Activated T-helper 17 cell treated with anti-CD3 and anti-CD28 coated beads, Interleukin-2, amount 50 U/mL, for 72 hours (primary cell): Measurements from ENCODE around the gene EI24. TPM values are rescaled to one million over a fixed set of nuclear protein-coding genes. Genes with fewer than 3 reads are reported as not detected.

Experiments used
- ATAC-seq: fragments of 150-1000 bp; cut with Tn5 transposase; replicated peaks from 2 replicates; pipeline ENCODE4 v1.10.0; 2021; ENCODE audit warnings: mild to moderate bottlenecking, moderate library complexity
- H3K27ac Mint-ChIP-seq: one replicate; pipeline ENCODE4 v1.8.0; 2022; ENCODE audit warnings: mixed read lengths
- H3K27me3 Mint-ChIP-seq: one replicate; pipeline ENCODE4 v1.8.0; 2022; ENCODE audit warnings: mixed read lengths
- H3K36me3 Mint-ChIP-seq: one replicate; pipeline ENCODE4 v1.8.0; 2022; ENCODE audit warnings: low read depth, mild to moderate bottlenecking, mixed read lengths
- H3K4me1 Mint-ChIP-seq: one replicate; pipeline ENCODE4 v1.8.0; 2022; ENCODE audit warnings: mixed read lengths
- H3K4me3 Mint-ChIP-seq: one replicate; pipeline ENCODE4 v1.8.0; 2022; ENCODE audit warnings: mild to moderate bottlenecking, mixed read lengths
- H3K9me3 Mint-ChIP-seq: one replicate; pipeline ENCODE4 v1.8.0; 2022; ENCODE audit warnings: mixed read lengths
- total RNA-seq, 2 donors: library from RNA; stranded (reverse); gene quantifications; one replicate each; pipeline ENCODE4 v1.2.3, GENCODE V29; 2022

EI24 gene
- total RNA-seq, 2 donors from 2014 or later: 17.0 to 40.5 TPM

DNA sequence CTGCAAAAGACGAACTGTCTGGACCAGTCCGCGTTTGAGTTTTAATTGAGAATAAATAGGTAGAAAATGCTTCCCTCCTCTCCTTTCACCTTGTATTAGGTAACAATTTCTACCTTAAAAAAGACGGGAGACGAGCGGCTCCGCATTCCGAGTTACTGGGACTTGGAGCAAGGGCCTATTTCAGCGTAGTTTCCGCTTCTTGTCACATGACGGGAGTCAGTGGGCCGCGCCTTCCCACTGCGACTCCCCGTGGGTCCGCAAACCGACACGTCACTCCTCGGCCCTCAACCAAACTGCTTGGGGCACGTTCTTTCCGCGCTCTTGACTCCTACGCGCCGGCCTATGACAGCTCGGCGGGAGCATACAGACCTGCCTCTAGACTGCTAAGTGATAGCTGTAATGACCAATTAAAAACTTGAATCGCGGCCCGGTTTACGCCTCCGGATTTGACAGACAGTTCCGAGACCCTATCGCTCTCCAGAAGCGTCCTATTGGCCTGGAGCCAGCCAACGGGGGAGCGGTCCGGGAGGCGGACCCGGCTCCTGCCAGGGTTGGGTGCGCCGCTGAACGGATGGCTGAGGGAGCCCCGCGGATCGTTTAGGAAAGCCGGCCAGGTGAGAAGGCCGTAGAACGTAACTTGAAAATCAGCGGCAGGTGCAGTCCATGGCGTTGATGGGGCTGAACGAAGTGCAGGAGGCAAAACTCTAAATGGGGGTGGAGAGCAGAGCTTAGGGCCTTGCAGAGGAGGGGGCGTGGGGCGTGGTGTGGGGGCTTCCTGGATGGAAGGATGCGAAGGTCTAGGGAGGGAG is 23.2 kb downstream of the EI24 start, which contains the start of gene STT3A:
STT3A (plus strand) TSS at position 548 of the 809 bp plus-strand sequence. CDS start 3,064 bp downstream, outside the sequence.
- Mint-ChIP-seq H3K4me3 (peak within 1 kb of the TSS; percentile 94), H3K27me3 (no peaks in the 10 kb centered on the region), H3K36me3 (peaks cover 60% of the 10 kb centered on the region), H3K4me1 (peaks cover 27% of the 10 kb centered on the region), H3K27ac (peak within 1 kb of the TSS; percentile 99), H3K9me3 (no peaks in the 10 kb centered on the region)
- ATAC-seq: peak; percentile 93

DNA sequence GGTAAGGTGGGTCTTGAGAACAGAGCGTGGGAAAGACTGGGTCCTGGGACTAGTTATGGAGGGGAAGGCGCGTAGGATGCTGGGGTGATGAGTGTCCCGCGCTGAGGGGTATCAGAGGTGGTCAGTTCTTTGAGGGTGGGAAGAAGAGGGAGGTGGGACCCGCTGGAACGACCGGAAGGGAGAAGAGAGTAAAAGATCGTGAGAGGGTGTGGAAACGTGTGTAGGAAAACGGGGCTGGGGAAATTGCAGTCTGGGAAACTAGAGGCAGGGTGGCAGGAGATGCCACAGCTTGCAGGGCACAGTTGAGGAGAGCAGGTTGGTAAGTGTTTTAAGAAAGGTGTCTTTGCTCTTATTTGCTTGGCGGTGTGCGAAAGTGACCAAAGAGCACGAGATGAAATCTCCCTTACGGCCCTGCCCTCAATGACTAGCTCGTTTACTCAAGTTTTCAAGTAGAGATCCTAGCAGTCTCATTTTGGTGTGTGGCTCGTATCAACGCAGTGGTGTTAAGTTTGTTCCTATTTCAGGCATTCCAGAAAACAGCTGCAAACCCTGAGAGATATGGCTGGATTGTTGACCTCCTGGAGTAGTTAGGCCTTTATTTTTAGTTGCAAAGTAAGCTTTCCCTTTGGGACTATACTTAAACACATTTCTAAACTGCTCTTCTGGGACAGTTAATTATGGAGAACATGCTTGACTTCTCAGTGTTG is 24.0 kb downstream of the EI24 start:
- Mint-ChIP-seq H3K27ac (peak overlapping the region; percentile 99), H3K4me3 (peak overlapping the region; percentile 94), H3K9me3 (no peaks in the 10 kb centered on the region), H3K27me3 (no peaks in the 10 kb centered on the region), H3K4me1 (peaks cover 27% of the 10 kb centered on the region), H3K36me3 (peaks cover 67% of the 10 kb centered on the region)
- peak; percentile 2 for ATAC-seq

DNA sequence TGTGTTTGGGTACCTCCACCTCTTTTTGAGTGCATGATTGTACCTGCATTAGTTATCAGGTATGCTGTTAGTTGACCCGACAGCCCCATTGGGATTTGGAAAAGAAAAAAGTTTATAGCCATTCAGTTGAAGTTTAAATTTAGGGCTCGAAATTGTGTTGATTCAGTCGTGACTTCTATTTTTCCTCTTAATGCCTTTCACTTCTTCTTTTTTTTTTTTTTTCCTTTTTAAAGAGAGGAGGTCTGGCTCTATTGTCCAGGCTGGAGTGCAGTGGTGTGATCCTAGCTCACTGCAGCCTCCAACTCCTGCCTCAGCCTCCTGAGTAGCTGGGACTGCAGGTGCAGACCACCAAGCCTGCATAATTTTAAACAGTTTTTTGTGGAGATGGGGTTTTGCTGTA is 25.7 kb downstream of the EI24 start:
- peak overlapping the region; percentile 99 for H3K27ac Mint-ChIP-seq
- H3K27me3 Mint-ChIP-seq: no peaks in the 10 kb centered on the region
- H3K36me3 Mint-ChIP-seq: peaks cover 84% of the 10 kb centered on the region
- peak overlapping the region; percentile 94 for H3K4me3 Mint-ChIP-seq
- H3K4me1 Mint-ChIP-seq: peaks cover 27% of the 10 kb centered on the region
- no peaks in the 10 kb centered on the region for H3K9me3 Mint-ChIP-seq
- no peak for ATAC-seq

DNA sequence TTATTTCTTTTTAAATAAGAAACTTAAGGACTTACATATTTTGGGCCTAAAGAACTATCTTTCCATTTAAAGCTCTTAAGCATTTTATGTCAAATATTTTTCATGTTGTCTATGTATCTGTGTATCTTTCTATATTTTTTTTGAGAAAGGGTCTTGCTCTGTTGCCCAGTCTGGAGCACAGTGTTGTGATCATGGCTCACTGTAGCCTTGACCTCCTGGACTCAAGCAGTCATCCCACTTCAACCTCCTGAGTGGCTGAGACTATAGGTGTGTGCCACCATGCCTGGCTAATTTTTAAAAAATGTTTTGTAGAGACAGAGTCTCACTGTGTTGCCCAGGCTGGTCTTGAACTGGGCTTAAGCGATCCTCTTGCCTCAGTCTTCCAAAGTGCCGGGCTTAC is 31.4 kb downstream of the EI24 start:
- H3K9me3 Mint-ChIP-seq: no peaks in the 10 kb centered on the region
- ATAC-seq: no peak
- peaks cover 99% of the 10 kb centered on the region for H3K36me3 Mint-ChIP-seq
- no peak overlapping the region for H3K27ac Mint-ChIP-seq
- no peak overlapping the region for H3K4me3 Mint-ChIP-seq
- peaks cover 11% of the 10 kb centered on the region for H3K4me1 Mint-ChIP-seq
- H3K27me3 Mint-ChIP-seq: no peaks in the 10 kb centered on the region

DNA sequence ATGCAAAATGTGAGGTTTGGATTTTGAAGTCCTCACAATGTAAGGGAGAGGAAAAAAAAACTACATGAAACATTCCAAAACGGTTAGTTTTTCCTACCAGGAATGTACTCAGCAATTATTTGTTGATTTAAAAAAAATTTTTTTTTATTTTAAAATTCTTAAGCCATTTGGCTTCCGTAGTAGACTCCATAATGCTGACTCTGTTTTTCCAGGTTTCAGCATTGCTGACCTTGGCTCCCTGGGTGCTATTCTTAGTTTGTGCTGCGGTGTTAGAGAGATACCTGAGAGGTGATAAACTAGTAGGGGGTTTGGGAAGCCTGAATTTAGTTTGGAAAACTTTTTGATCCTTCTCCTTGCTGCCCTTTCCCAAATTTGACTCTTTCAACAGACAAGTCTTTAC is 33.9 kb downstream of the EI24 start:
- Mint-ChIP-seq H3K4me3 (no peak overlapping the region), H3K4me1 (peaks cover 7% of the 10 kb centered on the region), H3K9me3 (no peaks in the 10 kb centered on the region), H3K27ac (no peak overlapping the region), H3K36me3 (peaks cover 99% of the 10 kb centered on the region), H3K27me3 (no peaks in the 10 kb centered on the region)
- no peak for ATAC-seq

DNA sequence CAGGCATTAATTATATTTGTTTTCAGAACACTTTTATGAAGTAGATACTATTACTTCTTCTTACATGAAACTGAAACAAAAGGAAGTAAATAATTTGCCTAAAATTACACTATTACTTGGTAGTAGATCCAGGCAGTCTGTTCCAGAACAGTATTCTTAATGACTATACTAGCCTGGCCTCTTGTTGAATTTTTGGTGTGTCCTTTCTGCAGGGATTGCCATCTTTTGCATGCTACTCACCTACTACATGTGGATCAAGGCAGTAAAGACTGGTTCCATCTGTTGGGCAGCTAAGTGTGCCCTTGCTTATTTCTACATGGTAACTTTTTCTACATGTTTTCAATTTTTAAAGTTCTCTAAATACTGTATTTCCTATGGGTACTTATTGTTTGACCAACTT is 36.1 kb downstream of the EI24 start:
- no peak for ATAC-seq
- Mint-ChIP-seq H3K4me1 (peaks cover 7% of the 10 kb centered on the region), H3K27ac (no peak overlapping the region), H3K27me3 (no peaks in the 10 kb centered on the region), H3K36me3 (peaks cover 99% of the 10 kb centered on the region), H3K9me3 (no peaks in the 10 kb centered on the region), H3K4me3 (no peak overlapping the region)

DNA sequence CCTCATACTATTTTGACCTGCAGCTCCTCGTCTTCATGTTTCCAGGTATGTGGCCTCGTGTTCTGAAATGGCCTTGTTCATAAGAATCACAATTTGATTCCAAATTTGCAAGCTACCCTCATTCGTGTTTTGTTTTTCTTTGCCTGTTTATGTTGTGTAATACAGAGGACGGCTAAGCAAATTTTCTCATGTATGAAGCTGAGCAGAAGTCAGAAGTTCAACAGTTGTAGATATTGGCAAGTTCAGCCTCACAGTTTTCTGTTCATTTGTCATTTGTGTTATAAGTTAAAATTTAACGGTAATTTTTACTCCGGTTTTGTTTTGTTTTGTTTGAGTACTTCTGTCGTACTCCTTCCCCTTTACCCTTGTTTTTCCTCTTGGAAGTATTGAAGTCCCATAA is 40.3 kb downstream of the EI24 start:
- Mint-ChIP-seq H3K4me1 (peaks cover 3% of the 10 kb centered on the region), H3K4me3 (no peak overlapping the region), H3K27me3 (no peaks in the 10 kb centered on the region), H3K36me3 (peaks cover 100% of the 10 kb centered on the region), H3K9me3 (no peaks in the 10 kb centered on the region), H3K27ac (peak overlapping the region; percentile 4)
- no peak for ATAC-seq

DNA sequence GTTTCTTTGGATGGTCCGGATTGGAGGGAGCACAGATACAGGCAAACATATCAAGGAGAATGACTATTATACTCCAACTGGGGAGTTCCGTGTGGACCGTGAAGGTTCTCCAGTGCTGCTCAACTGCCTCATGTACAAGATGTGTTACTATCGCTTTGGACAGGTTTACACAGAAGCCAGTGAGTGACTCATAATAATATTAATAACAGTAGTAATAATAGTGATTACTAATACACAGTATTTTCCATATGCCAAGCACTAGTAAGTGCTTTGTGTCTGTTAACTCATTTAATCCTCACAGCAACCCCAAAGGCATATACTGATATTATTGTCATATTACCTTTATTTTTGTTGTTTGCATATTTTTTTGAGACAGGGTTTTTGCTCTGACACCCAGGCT is 49.1 kb downstream of the EI24 start:
- no peaks in the 10 kb centered on the region for H3K4me1 Mint-ChIP-seq
- ATAC-seq: no peak
- no peaks in the 10 kb centered on the region for H3K27me3 Mint-ChIP-seq
- no peak overlapping the region for H3K27ac Mint-ChIP-seq
- no peak overlapping the region for H3K4me3 Mint-ChIP-seq
- H3K36me3 Mint-ChIP-seq: peaks cover 95% of the 10 kb centered on the region
- H3K9me3 Mint-ChIP-seq: no peaks in the 10 kb centered on the region

DNA sequence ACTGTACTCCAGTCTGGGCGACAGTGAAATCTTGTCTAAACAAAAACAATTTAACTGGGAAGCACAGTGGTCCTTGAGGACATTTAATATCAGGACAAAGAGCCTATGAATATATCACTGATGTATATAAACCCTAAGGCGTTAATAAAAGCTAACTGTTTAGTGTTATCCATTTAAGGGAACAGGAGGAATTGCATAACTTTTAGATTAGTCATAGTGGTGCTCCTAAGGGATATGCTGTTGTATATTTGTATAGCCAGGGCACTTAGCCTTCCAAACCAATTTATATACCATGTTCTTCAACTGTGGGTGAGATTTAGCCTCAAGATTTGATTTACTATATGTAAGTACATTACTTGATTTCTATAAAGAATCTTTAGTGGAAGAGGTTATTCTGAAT is 52.7 kb downstream of the EI24 start:
- H3K4me1 Mint-ChIP-seq: peaks cover 6% of the 10 kb centered on the region
- peak overlapping the region; percentile 20 for H3K27ac Mint-ChIP-seq
- H3K36me3 Mint-ChIP-seq: peaks cover 82% of the 10 kb centered on the region
- H3K9me3 Mint-ChIP-seq: no peaks in the 10 kb centered on the region
- no peaks in the 10 kb centered on the region for H3K27me3 Mint-ChIP-seq
- ATAC-seq: no peak
- no peak overlapping the region for H3K4me3 Mint-ChIP-seq

DNA sequence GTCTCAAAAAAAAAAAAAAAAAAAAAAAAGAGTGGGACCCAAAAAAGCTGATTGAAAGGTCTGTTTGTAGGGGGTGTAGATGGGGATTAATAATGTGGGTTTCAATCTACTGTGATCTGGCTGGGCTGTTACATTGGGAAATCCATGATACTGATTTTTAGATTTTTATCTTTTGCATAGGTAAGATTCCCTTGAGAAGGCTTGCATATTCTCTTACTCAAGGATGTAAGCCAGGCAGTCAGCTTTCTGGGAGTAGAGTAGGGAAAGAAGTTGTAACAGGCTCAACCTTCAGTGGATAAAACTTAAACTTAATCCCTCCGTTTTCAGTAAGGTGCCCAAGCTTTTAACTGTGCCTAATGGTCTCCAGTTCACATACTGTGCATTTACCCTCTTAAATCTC is 53.8 kb downstream of the EI24 start:
- Mint-ChIP-seq H3K27ac (peak overlapping the region; percentile 22), H3K4me3 (no peak overlapping the region), H3K27me3 (no peaks in the 10 kb centered on the region), H3K9me3 (no peaks in the 10 kb centered on the region), H3K36me3 (peaks cover 82% of the 10 kb centered on the region), H3K4me1 (peaks cover 14% of the 10 kb centered on the region)
- no peak for ATAC-seq

DNA sequence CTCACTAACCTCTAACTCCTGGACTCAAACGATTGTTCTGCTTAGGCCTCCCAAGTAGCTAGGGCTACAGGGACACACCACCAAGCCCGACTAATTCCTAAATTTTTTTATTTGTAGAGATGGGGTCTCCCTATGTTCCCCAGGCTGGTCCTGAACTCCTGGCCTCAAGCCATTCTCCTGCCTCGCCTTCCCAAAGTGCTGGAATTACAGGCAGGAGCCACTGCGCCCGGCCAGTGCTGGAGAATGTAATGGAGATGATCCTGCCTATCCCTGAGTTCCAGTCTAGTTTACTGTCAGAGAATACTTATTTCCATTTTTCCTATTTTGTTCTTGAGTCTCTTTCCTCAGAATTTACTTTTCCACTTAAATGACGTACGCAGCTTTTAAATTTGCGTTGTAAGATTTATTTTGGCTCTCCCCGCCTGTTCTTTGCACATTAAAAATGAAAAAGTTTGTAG is 55.5 kb downstream of the EI24 start, which contains the start of gene CHEK1:
CHEK1 (plus strand) TSS at position 408 of the 458 bp plus-strand sequence. CDS start 1,606 bp downstream, outside the sequence.
- peak within 1 kb of the TSS; percentile 96 for H3K27ac Mint-ChIP-seq

DNA sequence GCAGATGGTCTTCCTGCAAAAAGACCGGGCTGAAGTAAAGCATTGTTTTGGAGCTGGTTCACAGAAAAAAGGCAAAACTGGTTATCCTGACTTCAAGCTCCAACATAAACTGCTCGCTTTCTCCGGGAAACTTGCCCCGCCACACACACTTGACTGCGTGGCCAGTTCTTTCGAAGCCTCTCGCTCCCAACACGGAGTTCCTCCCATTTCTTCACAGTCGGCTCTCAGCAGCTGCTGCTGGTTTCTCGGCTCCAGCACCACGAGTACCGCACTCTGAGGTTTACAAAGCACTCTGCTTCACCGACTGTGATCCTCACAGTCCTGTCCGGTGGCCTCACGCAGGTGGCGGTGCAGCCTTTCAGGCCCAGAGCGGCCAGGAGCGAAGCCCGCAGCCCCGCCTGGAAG is 56.0 kb downstream of the EI24 start:
- peak overlapping the region; percentile 96 for H3K27ac Mint-ChIP-seq
- H3K4me3 Mint-ChIP-seq: peak overlapping the region; percentile 91
- peaks cover 80% of the 10 kb centered on the region for H3K36me3 Mint-ChIP-seq
- ATAC-seq: no peak
- no peaks in the 10 kb centered on the region for H3K27me3 Mint-ChIP-seq
- H3K9me3 Mint-ChIP-seq: no peaks in the 10 kb centered on the region
- H3K4me1 Mint-ChIP-seq: peaks cover 14% of the 10 kb centered on the region

More for the DNA sequence above, 55.5 kb downstream of the EI24 start, which contains the start of gene CHEK1:
- Mint-ChIP-seq H3K4me3 (peak within 1 kb of the TSS; percentile 91), H3K4me1 (peaks cover 14% of the 10 kb centered on the region), H3K36me3 (peaks cover 80% of the 10 kb centered on the region), H3K9me3 (no peaks in the 10 kb centered on the region), H3K27me3 (no peaks in the 10 kb centered on the region)
- no peak for ATAC-seq

DNA sequence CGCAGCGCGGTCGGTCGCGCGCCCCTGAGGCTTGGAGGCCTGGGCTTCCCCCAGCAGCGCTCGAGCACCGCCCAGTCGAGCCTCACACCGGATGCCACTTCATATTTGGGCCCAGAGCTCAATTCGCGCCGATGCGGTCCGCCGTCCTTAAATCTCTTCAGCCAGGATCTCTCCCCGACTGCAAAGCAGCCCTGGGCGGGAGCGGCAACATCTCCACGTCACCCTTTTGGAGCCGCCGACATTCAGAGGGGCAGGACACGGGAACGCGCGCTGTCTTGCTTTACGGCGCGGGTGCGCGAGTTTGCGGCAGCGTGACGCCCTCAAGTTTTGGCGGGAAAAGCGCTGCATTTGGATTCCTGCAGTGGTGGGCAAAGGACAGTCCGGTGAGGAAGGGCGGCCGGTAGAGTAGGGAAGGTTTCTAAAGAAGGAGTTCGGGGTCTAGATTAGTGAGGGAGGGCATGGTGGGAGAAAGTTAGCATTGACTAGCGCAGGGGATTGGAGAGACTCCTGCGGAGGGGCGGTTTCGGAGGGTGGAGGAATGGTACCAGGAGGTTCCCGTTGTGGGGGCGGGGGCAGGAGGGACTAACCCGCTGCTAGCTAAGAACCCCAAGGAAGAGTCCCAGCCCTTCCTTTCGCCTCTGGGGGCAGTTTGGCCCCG is 56.5 kb downstream of the EI24 start:
- Mint-ChIP-seq H3K27me3 (no peaks in the 10 kb centered on the region), H3K4me3 (peak overlapping the region; percentile 91), H3K9me3 (no peaks in the 10 kb centered on the region), H3K4me1 (peaks cover 14% of the 10 kb centered on the region), H3K36me3 (peaks cover 79% of the 10 kb centered on the region), H3K27ac (peak overlapping the region; percentile 96)
- ATAC-seq: peak; percentile 93

DNA sequence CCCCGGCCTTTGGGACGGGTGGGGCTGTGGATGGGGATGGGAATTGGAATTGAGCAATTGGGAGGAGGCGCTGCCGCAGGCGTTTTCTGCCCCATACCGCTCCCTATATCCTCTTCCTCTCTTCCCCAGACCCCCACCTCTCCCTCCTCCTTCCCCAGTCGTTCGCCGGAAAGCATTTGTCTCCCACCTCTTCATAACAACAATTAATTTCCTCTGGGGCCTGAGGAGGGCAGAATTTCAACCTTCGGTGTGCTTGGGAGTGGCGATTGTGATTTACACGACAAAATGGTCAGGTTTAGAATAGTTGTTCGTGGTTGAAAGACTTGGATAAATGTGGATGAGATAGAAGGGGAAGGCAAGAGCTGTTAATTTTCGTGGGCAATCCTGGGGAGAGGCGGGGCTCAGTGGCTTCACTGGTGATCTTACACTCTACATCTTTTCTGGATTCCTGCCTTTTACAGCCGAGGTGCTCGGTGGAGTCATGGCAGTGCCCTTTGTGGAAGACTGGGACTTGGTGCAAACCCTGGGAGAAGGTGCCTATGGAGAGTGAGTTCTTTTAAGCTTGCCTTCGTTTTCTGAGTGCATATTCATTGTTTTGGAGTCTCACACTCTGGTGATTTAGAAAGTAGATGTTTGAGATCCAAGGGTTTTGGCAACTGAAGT is 57.1 kb downstream of the EI24 start:
- H3K36me3 Mint-ChIP-seq: peaks cover 79% of the 10 kb centered on the region
- peak overlapping the region; percentile 91 for H3K4me3 Mint-ChIP-seq
- H3K4me1 Mint-ChIP-seq: peaks cover 14% of the 10 kb centered on the region
- no peaks in the 10 kb centered on the region for H3K27me3 Mint-ChIP-seq
- no peak for ATAC-seq
- peak overlapping the region; percentile 96 for H3K27ac Mint-ChIP-seq
- no peaks in the 10 kb centered on the region for H3K9me3 Mint-ChIP-seq
